GM13976 (cell line): Measurements from ENCODE around the gene ZCCHC24.

ENCODE experiments used
- DNase-seq: peaks from one replicate; pipeline ENCODE4 v3.0.0; 2012; ENCODE audit warnings: low spot score
- in situ Hi-C: fragments of 300-500 bp; cut with MboI; formaldehyde crosslinking; loops from one replicate; pipeline ENCODE4 v1.12.0; 2022; ENCODE audit warnings: low sequenced_read_pairs, mixed read lengths, inconsistent platforms; ENCODE audit not compliant: unreplicated experiment
- TF ChIP-seq, protein P1 (sequence below): IDR thresholded peaks from 2 replicates; pipeline ENCODE4 v1.5.1; 2012; ENCODE audit warnings: borderline replicate concordance, mild to moderate bottlenecking; ENCODE audit not compliant: insufficient read depth; ENCODE audit errors: extremely low read depth, missing control alignments, control extremely low read depth

ZCCHC24 gene

DNA sequence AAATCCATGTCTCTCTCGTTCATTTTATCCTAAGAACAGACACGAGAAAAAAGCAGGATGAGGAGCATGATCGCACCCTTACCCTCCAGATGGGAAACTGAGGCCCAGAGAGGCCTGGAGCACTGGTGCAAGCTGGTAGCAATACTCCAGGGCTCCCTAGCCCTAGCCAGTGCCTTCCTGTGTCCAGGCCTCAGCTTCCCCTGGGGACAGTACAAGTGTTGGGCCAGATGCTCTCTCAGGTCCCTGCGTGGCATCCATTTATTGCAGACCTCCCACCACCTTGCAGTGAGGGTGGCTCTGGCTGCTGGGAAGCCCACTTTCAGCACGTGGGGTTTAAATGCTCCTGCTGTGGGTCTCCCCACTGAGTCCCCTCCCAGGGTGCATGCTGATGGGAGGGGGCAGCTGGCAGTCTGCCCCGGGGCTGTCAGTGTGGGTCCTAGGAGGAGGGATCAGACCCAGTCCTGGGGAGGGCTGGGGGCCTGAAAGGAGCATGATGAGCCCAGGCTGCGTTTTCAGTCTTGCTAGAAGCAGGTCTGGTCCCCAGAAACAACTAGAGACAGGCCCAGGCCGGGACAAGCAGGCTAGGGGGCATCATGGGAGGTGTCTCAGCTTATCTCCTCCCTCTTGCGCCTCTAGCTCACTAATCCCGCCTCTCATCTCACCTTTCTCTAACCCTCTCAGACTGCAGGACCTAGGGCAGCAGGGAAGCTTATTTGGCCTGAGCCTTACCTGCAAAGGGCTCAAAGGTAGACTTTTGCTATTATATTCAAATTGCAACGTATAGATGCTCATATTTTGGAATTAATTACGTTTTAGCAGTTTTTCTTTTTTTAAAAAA, 98.8 kb downstream of the ZCCHC24 start:
- DNase-seq = peak; percentile 31
- TF ChIP-seq, protein P1, sequence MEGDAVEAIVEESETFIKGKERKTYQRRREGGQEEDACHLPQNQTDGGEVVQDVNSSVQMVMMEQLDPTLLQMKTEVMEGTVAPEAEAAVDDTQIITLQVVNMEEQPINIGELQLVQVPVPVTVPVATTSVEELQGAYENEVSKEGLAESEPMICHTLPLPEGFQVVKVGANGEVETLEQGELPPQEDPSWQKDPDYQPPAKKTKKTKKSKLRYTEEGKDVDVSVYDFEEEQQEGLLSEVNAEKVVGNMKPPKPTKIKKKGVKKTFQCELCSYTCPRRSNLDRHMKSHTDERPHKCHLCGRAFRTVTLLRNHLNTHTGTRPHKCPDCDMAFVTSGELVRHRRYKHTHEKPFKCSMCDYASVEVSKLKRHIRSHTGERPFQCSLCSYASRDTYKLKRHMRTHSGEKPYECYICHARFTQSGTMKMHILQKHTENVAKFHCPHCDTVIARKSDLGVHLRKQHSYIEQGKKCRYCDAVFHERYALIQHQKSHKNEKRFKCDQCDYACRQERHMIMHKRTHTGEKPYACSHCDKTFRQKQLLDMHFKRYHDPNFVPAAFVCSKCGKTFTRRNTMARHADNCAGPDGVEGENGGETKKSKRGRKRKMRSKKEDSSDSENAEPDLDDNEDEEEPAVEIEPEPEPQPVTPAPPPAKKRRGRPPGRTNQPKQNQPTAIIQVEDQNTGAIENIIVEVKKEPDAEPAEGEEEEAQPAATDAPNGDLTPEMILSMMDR = no peak
- in situ Hi-C loops = no loop called here

DNA sequence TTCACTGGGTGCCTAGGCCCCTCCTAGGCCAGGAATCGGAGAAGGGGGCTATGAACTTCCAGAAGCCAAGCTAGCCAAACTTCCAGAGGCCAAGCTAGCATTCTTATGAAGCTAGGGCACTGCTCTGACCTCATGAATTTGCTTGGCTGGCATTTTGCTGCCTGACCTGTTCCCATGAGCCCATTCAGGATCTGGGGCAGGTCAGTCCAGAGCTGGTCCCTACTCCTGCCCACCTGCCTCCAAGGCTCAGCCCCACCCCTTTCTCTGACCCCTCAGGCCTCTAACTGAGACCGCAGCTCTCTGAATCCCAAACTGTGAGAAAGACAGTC, 99.4 kb downstream of the ZCCHC24 start:
- DNase-seq = no peak
- in situ Hi-C loops = no loop called here
- TF ChIP-seq, protein P1 = no peak

DNA sequence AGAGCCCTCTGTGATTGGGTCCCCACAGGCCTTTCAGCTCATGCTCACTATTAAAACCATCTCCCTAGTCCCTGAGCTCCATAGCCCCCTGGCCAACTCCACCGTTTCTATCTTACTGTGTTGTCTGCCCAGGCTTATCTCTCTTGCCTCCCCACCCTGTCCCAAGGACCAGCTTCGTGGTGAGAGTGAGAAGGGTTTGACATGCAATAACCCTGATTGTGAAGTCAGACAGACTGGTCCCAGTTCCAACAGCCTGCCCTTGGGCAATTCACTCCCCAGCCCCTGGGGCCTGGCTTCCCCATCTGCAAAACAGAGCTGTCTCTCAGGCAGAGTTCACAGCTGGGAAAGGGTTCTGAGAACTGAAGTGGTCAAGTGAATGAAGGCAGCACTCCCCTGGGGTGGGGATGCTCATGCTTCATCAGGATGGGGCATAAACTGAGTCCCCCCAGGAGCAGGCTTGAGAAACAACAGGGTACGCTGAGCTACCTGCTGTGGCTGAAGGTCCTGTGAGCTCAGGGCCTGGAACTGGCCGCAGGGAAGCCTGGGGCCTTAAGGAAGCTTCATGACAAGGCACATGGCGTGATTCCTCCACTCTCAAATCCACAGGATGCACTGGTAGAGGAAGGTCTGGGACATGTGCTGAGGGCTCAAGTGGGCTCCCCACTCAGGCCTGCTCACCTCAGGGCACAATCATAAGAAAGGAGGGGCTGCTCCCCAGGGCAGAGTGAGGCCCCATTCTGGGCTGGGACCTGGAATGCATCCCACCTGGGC, 100.0 kb downstream of the ZCCHC24 start:
- DNase-seq = no peak
- TF ChIP-seq, protein P1 = peak; percentile 11
- in situ Hi-C loops = no loop called here

DNA sequence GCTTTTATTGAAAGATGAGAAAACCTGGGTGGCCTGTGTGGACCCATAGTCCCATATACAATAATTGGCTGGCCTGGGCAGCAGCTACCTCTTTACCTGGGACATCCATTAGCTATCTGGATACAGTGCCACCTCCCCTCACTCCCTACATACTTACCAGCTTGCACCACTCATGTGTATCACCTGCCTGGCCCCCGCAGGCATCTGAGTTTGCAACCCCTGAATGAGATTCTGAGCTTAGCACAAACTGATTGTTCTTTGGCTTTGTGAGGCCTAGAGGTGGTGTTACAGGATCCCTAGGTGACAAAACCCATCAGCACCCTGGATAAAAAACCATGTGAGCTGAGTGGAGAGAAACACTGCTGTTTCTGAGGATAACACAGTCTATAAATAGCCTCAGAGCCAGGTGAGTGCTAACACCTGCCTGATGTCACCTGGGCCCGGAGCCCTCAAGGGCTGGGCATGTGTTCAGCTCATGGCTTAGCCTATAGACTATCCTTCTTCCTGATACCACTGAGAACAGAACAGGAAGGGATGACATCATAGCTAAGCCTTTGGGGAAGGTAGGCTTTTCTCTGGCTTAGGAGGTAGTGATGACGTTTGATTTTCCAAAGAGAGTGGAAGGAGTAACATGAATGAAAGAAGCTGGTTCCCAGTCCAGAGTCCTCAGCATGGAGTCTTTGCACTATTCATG, 100.8 kb downstream of the ZCCHC24 start:
- in situ Hi-C loops = no loop called here
- TF ChIP-seq, protein P1 = no peak
- no peak for DNase-seq

DNA sequence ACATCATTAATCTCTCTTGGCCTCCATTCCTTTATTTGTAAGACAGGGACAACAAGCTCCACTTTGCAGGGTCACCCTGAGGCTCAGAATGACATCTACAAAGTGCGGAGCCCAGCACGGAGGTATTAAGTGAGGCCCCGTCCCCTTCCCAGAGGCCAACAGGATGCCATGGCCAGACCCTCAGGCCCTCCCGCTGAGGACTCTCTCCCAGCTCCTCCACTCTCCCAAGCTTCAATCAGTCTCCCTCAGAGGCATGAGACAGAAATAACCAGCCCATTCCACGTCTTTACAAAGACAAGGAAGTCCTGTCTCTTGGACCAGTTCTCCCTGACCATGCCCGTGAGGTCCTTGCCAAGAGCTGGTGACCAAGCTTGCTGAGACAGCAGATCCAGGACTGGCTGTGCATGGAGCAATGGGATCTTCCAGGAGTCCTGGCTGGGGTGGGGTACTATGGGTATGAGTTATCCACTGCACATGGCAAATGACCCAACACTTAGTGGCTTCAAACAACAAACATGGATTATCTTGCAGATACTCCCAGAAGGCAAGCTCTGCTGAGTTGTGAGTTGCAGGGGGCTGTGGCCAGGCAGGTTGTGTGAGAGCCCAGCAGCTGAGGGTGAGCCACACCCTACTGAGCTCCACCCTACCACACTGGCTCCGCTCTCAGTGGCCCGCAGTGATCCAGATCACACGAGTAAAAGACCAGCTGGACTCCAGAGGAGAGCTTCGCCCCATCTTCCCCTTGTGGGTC, 102.4 kb downstream of the ZCCHC24 start:
- DNase-seq = no peak
- TF ChIP-seq, protein P1 = no peak
- in situ Hi-C loops = no loop called here

DNA sequence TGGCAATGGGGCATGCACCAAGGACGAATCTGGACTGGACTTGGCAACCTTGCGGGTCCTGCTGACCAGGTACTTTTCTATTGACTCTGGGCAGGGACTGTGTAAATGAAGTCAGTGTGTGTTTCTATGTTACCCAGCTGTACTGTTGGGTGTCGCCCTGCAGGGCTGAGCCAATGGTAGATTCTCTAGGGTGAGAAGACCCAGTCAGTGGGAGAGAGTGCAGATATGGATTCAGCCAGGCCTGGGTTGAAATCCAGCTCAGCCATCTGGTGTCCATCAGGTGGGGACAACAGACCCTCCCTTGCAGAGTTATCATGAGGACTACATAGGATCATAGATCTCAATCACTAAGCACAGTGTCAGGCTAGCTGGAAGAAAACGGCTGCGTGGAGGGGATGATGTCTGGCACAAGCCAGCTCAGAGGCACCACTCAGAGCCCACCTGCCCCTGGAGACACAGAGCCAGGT, 103.1 kb downstream of the ZCCHC24 start:
- DNase-seq = no peak
- in situ Hi-C loops = no loop called here
- TF ChIP-seq, protein P1 = no peak
